Lung (tissue), 12 donors: ENCODE data around the gene GET4. TPM values are rescaled to one million over a fixed set of nuclear protein-coding genes. Genes with fewer than 3 reads are reported as not detected.
"Not testable (repeated sequence)": the region's sequence is repeated elsewhere in the genome, so short reads cannot be mapped to it uniquely, and the experiment has no call there.

Source experiments
- ATAC-seq: fragments of 200-7000 bp; cut with Tn5 transposase; one replicate; pipeline ENCODE4 v1.9.1; 2020; ENCODE audit warnings: moderate number of reproducible peaks; ENCODE audit not compliant: insufficient read depth, low FRiP score
- DNase-seq, 3 donors: peaks; one replicate each; pipeline ENCODE4 v3.0.0-alpha.2; 2013 to 2017
- H3K27ac ChIP-seq, 2 donors: one replicate each; pipeline ENCODE4 v1.5.1; 2013; ENCODE audit warnings: mild to moderate bottlenecking in 2 of 2, moderate library complexity in 2 of 2, control low read depth in 1 of 2, inconsistent platforms in 1 of 2, low read depth in 1 of 2, low read length in 1 of 2
- H3K27me3 ChIP-seq, 3 donors: one replicate each; pipeline ENCODE4 v1.5.1; 2013; ENCODE audit warnings: low read length in 2 of 3; ENCODE audit not compliant: control insufficient read depth in 3 of 3, insufficient read depth in 3 of 3
- H3K36me3 ChIP-seq, 4 donors: one replicate each; pipeline ENCODE4 v1.5.1; 2013; ENCODE audit warnings: low read length in 4 of 4, mild to moderate bottlenecking in 1 of 4, moderate library complexity in 1 of 4; ENCODE audit not compliant: control insufficient read depth in 4 of 4, insufficient read depth in 4 of 4
- H3K4me1 ChIP-seq, 5 donors: one replicate each; pipeline ENCODE4 v1.5.1; 2013; ENCODE audit warnings: low read length in 5 of 5, mild to moderate bottlenecking in 2 of 5, moderate library complexity in 1 of 5; ENCODE audit not compliant: control insufficient read depth in 5 of 5, insufficient read depth in 5 of 5
- H3K4me3 ChIP-seq: one replicate; pipeline ENCODE4 v1.5.1; 2013; ENCODE audit warnings: mild to moderate bottlenecking, control low read depth, moderate library complexity
- H3K9ac ChIP-seq, 2 donors: one replicate each; pipeline ENCODE4 v1.5.1; 2013; ENCODE audit warnings: low read length in 2 of 2, control low read depth in 1 of 2; ENCODE audit not compliant: insufficient read depth in 1 of 2
- H3K9me3 ChIP-seq, 4 donors: one replicate each; pipeline ENCODE4 v1.5.1; 2013; ENCODE audit warnings: low read length in 3 of 4, mild to moderate bottlenecking in 1 of 4, moderate library complexity in 1 of 4; ENCODE audit not compliant: control insufficient read depth in 4 of 4, insufficient read depth in 3 of 4
- WGBS, 2 donors: extraction: QIAGEN DNeasy Blood & Tissue Kit; methylation state at CpG; one replicate each; pipeline ENCODE4 v1.1.7; 2013; 5-methylcytosine and 5-hydroxymethylcytosine counted together
- polyA plus RNA-seq, 2 donors: library from polyadenylated mRNA; stranded (reverse); fragments of 200-250 nt; gene quantifications; one replicate each; pipeline ENCODE4 v1.2.1, GENCODE V29; 2013
- total RNA-seq, 2 donors: library from RNA; depleted of rRNA in 1 of 2; stranded (reverse); fragments of >200 nt in 1 of 2; gene quantifications; one replicate each; pipeline ENCODE4 v1.2.1, GENCODE V29; 2014 to 2021
- TF ChIP-seq, protein P1 (sequence below): IDR thresholded peaks from 2 replicates; pipeline ENCODE4 v1.5.1; 2012; ENCODE audit warnings: mild to moderate bottlenecking; ENCODE audit errors: control extremely low read depth, extremely low read depth
- donor health status: control.
- donor health status: control.
- donor health status: Bipolar disorder and iron deficiency.
- donor health status: healthy.
- donor health status: DM: yes; HTN: yes; CAD: no.

The GET4 gene
- total and polyA plus RNA-seq, 4 donors = 34.1 to 41.8 (median 40.0) TPM

DNA sequence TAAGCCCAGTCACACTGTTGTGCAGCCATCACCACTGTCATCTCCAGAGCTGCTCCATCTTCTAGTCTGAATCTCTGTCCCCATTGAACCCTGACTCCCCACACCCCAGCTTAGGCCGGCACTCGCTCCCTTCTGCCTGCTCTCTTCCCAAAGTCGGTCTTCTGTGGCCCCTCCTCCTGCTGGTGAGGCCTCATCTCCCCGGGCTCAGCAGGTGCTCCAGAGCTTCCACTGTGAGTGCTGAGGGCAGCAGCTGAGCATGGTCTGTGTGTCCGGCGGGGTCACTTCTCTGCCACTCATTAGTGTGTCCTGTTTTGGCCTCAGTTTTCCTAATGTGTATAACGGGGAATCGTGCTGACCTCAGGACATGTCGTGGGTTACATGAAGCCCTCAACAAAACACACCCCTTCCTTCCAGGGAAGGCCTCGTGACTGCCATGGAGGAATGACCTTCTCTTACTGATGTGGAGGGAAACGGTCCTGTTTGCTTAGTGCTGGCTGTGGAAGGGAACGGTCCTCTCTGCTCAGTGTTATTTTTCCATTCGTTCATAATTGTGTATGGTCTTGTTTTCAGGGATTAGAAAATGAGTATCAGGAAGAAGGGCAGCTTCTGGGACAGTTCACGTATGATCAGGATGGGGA is 4.3 kb upstream of the GET4 start:
- H3K9ac ChIP-seq = no peak overlapping the region
- no peaks in the 10 kb centered on the region for H3K9me3 ChIP-seq
- peaks cover 6 to 19% (median 10%) of the 10 kb centered on the region in 5 donors for H3K4me1 ChIP-seq
- H3K27ac ChIP-seq = peak overlapping the region in 1 of 2 donors; percentile 41
- H3K36me3 ChIP-seq = peaks cover 3 to 33% (median 22%) of the 10 kb centered on the region in 4 donors
- DNase-seq (no peak), ATAC-seq (no peak)
- no peak overlapping the region for H3K4me3 ChIP-seq
- H3K27me3 ChIP-seq = no peaks in the 10 kb centered on the region
- TF ChIP-seq, protein P1, sequence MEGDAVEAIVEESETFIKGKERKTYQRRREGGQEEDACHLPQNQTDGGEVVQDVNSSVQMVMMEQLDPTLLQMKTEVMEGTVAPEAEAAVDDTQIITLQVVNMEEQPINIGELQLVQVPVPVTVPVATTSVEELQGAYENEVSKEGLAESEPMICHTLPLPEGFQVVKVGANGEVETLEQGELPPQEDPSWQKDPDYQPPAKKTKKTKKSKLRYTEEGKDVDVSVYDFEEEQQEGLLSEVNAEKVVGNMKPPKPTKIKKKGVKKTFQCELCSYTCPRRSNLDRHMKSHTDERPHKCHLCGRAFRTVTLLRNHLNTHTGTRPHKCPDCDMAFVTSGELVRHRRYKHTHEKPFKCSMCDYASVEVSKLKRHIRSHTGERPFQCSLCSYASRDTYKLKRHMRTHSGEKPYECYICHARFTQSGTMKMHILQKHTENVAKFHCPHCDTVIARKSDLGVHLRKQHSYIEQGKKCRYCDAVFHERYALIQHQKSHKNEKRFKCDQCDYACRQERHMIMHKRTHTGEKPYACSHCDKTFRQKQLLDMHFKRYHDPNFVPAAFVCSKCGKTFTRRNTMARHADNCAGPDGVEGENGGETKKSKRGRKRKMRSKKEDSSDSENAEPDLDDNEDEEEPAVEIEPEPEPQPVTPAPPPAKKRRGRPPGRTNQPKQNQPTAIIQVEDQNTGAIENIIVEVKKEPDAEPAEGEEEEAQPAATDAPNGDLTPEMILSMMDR = no peak
- WGBS, 2 donors = 83 to 90% methylated on average over 14 of the region's 14 CpGs

DNA sequence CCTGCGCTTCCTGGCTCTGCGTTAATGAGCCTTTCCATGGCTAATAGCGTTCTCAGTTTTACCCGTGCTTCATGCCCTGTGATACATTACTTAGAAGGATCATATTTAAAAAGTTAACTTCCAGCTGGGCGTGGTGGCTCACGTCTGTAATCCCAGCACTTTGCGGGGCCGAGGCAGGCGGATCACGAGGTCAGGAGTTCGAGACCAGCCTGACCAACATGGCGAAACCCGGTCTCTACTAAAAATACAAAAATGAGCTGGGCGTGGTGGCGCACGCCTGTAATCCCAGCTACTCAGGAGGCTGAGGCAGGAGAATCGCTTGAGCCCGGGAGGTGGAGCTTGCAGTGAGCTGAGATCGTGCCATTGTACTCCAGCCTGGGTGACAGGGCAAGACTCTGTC is 3.7 kb upstream of the GET4 start:
- WGBS, 2 donors = 90 to 92% methylated on average over 19 of the region's 19 CpGs
- peaks cover 3 to 30% (median 18%) of the 10 kb centered on the region in 4 donors for H3K36me3 ChIP-seq
- not testable (repeated sequence) for DNase-seq

DNA sequence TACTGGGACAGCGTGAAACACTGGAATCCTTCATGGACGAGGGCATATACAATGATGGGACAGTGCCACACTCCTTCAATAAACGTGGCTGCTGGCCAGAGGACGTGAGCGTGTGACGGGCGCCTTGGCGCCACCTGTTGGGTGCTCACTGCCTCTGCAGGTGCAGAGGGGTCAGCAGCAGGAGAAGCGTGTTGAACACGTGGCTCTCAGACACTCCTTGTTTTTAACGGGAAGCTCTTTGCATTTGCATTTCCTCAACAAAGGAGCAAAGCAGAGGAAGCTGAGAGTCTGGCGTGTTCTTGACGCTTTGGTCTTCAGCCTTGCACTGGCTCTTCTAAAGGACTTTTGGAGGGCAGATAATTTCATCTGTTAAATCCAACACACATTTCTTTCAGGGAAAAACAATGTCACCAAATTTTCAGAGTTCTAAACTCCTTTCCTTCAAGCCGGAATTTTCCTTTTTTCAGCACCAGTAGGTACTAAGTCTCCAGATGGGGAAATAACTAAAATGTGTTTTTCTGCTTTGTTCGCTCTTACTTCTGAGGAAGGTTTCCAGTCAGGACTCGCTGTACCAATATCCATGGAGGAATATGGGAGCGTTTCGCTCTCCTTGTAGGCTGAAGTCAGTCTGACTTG is 2.9 kb upstream of the GET4 start:
- no peak overlapping the region for H3K4me3 ChIP-seq
- H3K9ac ChIP-seq = no peak overlapping the region
- 30 to 33% methylated on average over 18 of the region's 18 CpGs for WGBS, 2 donors
- H3K27ac ChIP-seq = peak overlapping the region; percentile 51 to 54
- peak; percentile 80 to 86 (median 80) for DNase-seq
- H3K4me1 ChIP-seq = peaks cover 4 to 14% (median 9%) of the 10 kb centered on the region in 5 donors
- no peaks in the 10 kb centered on the region for H3K27me3 ChIP-seq
- no peaks in the 10 kb centered on the region for H3K9me3 ChIP-seq
- peaks cover 3 to 24% (median 16%) of the 10 kb centered on the region in 4 donors for H3K36me3 ChIP-seq
- ATAC-seq = peak; percentile 60
- TF ChIP-seq, protein P1 = peak; percentile 84

More for the DNA sequence above, 3.7 kb upstream of the GET4 start:
- not testable (repeated sequence) for H3K9me3 ChIP-seq, H3K9ac ChIP-seq, H3K4me3 ChIP-seq, H3K27me3 ChIP-seq, ATAC-seq
- Histone ChIP-seq H3K27ac (peak overlapping the region in 1 of 2 donors; percentile 41), H3K4me1 (peaks cover 3 to 12% (median 7%) of the 10 kb centered on the region in 5 donors)

DNA sequence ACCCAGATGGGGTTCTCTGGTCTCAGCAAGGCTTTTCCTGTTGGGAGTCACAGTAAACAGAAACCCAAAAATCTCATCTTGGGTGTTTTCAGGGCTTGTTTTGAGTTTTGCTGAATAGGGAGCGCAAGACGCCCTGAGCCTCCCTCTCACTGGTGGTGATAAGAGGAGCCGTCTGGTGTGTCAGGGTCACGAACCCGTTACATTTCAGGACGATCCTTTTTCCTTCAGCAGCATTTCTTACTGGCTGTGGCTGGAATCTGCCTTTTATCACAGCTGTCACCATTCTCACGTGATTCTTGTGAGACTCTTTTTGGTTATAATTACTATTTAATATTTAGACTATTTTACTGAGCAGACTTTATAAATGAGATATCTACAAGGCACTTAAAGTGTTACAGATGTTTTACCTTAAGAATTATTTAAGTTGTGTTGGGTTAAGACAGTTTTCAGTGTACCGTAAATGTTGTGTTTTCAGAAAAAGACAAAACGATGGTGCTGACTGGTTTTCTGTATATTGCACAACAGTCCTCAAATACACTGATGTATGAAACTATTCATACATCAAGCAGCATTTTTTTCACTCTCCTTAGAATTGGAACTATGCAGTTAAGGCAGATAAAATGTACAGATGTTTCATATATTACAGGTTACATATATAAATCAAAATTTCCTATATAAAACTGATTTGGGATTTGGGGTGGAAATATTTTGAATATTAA is 2.2 kb upstream of the GET4 start:
- H3K27me3 ChIP-seq = no peaks in the 10 kb centered on the region
- no peak overlapping the region for H3K9ac ChIP-seq

More for the DNA sequence above, 2.2 kb upstream of the GET4 start:
- H3K27ac ChIP-seq = peak overlapping the region; percentile 26 to 51
- peaks cover 4 to 14% (median 10%) of the 10 kb centered on the region in 5 donors for H3K4me1 ChIP-seq
- 85 to 91% methylated on average over 9 of the region's 9 CpGs for WGBS, 2 donors
- peaks cover 3 to 20% (median 16%) of the 10 kb centered on the region in 4 donors for H3K36me3 ChIP-seq
- H3K4me3 ChIP-seq = no peak overlapping the region
- H3K9me3 ChIP-seq = no peaks in the 10 kb centered on the region
- TF ChIP-seq, protein P1 = no peak
- no peak for ATAC-seq
- peak in 1 of 3 donors; percentile 20 for DNase-seq
